ENCODE results near the gene TUBA8.
A peak's percentile ranks its signal among the peaks of the same experiment; 100 is the strongest.

- TF ChIP-seq CTCF (IDR thresholded peaks at IDR 0.05; ENCODE audit: insufficient read depth, low read length, poor library complexity, severe bottlenecking), result peak; percentile 22
- TF ChIP-seq EZH2phosphoT487 (conservative IDR thresholded peaks at IDR 0.05; ENCODE audit: low read length), result no peak
Observed at GRCh38 chr22:18075720-18076497, 34.7 kb upstream of the TUBA8 start.
